ENCODE measurements around the gene ANKRD34A.
A peak's percentile ranks its signal among the peaks of the same experiment; 100 is the strongest.

ANKRD34A gene

DNA sequence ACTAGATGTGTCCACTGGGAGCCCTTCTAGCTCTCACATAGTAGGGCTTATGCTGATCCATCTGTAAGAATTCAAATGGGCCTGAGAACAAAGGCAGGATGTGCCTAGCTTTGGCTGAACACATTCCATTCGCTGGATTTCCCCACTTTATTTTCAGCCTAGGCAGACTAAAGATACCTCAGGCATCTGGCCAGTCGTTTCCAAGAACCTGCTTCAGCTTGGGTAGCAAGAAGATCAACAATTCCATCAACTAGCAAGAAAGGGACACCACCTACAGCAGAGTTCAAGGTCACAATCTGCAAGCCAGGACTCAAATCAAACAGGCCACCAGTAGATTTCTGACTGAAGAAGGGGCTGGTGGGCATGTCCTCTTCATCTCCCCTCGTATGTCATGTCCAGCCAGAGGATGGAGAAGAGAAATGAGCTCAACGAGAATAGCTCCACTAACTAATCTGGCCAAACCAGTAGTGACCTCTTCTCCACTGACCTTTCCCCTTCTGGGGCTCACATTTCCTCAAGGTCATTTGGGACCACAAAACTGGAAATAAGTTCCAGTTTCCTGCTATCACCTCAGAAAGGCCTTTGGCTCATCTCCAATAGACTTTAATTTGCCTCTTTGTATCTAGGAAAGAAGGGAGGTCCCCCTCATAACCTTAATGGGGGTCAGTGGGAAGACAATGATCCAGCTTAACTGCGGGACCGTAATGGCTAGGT lies 17.8 kb upstream of the ANKRD34A start:
- H3K36me3 ChIP-seq (replicated peaks), result no peaks in the 10 kb centered on the region
- TF ChIP-seq, protein P1, sequence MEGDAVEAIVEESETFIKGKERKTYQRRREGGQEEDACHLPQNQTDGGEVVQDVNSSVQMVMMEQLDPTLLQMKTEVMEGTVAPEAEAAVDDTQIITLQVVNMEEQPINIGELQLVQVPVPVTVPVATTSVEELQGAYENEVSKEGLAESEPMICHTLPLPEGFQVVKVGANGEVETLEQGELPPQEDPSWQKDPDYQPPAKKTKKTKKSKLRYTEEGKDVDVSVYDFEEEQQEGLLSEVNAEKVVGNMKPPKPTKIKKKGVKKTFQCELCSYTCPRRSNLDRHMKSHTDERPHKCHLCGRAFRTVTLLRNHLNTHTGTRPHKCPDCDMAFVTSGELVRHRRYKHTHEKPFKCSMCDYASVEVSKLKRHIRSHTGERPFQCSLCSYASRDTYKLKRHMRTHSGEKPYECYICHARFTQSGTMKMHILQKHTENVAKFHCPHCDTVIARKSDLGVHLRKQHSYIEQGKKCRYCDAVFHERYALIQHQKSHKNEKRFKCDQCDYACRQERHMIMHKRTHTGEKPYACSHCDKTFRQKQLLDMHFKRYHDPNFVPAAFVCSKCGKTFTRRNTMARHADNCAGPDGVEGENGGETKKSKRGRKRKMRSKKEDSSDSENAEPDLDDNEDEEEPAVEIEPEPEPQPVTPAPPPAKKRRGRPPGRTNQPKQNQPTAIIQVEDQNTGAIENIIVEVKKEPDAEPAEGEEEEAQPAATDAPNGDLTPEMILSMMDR (IDR thresholded peaks at IDR 0.05; ENCODE audit: low read depth, low read length, missing control alignments), result no peak
- no peaks in the 10 kb centered on the region for H3K27me3 ChIP-seq (replicated peaks)
- H3K4me3 ChIP-seq (ENCODE audit: low read depth, low read length), result no peak overlapping the region
- no peak overlapping the region for H3K27ac ChIP-seq
- in situ Hi-C loops (cut with HindIII; ENCODE audit: low pct_ligation_motif_present, low sequenced_read_pairs), result no loop called here
- no peak for DNase-seq

DNA sequence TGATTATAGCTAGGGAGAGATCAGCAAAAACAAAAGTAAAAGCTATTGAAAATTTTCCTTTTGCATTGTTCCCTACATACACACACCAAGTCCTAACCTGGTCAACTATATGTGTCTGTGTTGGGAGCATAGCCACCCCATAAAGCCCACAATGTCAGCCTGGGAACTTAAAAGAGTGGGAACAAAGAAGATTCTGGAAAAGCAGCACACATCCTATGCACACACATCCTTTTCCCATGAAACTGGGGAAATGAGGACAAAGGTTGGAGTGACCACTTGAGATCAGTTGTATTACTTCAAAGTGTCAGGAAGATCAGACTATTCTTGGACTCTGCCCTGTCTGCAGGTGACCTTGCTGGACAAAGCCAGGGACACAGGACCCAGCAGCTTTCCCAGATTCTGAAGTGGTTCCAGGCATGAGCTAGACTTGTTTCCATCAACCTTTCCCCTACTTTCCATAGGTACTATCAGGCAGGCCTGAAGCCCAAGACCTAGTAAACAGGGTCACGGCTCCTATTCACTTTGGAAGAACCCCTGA lies 16.2 kb upstream of the ANKRD34A start:
- DNase-seq, result no peak
- TF ChIP-seq, protein P1 (IDR thresholded peaks at IDR 0.05; ENCODE audit: low read depth, low read length, missing control alignments), result no peak
- H3K36me3 ChIP-seq (replicated peaks), result no peaks in the 10 kb centered on the region
- in situ Hi-C loops (cut with HindIII; ENCODE audit: low pct_ligation_motif_present, low sequenced_read_pairs), result no loop called here
- H3K27ac ChIP-seq, result peak overlapping the region; percentile 77
- H3K4me3 ChIP-seq (ENCODE audit: low read depth, low read length), result no peak overlapping the region
- H3K27me3 ChIP-seq (replicated peaks), result no peaks in the 10 kb centered on the region

DNA sequence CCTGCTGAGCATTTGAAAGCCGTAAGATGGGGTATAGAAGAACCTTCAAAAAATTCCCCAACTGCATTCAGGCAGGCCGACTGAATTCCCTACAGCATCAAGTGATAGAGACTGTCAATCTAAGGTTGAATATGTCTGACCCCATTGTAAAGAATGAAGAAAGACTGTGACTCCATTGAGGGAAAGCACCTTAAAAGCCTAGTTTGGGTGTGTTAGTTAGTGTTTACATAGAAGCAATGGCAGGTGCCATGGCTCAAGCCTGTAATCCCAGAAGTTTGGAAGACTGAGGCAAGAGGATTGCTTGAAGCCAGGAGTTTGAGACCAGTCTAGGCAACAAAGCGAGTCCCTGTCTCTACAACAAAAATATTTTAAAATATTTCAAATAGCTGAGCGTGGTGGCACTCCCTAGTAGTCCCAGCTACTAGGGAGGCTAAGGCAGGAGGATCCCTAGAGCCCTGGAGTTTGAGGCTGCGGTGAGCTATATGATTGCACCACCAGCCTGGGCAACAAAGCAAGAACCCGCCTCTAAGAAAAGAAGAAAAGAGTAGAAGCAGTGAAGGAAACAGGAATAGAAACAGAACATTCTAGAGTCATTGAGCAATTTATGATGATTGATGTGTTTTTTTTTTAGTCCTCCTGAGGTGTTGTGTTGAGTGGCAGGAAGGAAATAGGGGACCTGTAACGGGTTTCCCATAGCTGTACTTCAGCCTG lies 15.5 kb upstream of the ANKRD34A start:
- Histone ChIP-seq H3K4me3 (ENCODE audit: low read depth, low read length) (no peak overlapping the region), H3K27ac (peak overlapping the region; percentile 77), H3K27me3 (replicated peaks) (no peaks in the 10 kb centered on the region), H3K36me3 (replicated peaks) (no peaks in the 10 kb centered on the region)
- in situ Hi-C loops (cut with HindIII; ENCODE audit: low pct_ligation_motif_present, low sequenced_read_pairs), result no loop called here
- DNase-seq, result no peak
- TF ChIP-seq, protein P1 (IDR thresholded peaks at IDR 0.05; ENCODE audit: low read depth, low read length, missing control alignments), result no peak

DNA sequence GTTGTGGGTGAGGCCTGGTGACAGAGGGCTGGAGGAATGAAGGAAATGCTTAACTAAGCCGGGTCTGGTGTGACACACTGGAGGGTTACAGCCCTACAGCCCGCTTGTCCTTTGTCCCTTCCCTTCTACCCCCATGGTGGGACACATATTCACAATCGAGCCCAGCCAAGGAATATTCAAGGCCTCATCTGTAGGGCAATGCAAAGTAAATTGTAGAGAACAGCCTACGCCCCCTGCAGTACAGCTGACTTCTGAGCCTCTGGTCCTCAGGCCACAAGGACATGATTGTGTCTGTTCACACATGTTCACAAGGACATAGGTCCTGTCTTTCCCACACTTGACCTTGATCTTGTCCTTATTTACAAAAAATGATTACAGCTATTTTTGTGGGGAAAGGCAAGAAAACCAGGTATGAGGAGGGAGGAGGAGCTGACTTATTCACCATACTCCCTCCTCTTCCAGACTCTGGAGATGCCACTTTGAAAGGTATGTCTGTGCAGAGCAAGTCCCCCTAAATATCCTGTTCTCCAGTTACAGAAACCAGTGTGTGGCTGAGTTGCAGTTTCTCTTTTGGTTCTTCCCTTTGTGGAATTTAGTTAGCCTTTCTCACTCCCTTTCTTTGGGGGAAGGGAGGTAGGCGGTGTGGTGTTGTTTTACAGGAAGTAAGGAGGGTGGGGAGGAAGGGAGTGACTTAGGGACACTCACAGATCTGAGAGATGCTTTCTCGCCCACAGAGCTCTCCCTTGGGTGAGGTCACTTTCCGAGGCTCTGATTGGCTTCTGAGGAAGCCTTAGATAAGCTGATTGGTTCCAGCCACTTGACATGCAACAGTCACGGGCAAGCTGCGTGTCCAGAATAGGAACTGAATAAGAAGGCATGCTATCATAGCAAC lies 14.7 kb upstream of the ANKRD34A start:
- TF ChIP-seq, protein P1 (IDR thresholded peaks at IDR 0.05; ENCODE audit: low read depth, low read length, missing control alignments), result peak; percentile 64

DNA sequence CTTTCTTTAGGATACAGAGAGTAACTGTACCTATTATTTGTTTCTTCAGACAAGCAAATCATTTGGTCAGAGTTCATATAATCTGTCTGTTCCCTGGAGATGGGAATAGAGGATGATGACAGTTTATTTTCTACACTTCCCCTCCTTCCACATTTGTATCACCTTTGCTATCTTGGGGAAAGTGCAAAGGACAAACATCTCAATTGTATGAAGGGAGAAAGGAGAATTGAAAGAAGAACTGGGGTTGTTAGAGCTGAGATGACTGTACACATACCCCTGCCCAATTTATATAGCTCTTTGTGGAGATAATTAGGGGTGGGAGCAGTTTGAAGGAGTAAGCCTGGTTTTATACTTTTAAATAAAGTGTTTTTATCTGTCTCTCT lies 14.1 kb upstream of the ANKRD34A start:
- in situ Hi-C loops (cut with HindIII; ENCODE audit: low pct_ligation_motif_present, low sequenced_read_pairs), result no loop called here
- DNase-seq, result no peak
- Histone ChIP-seq H3K27ac (peak overlapping the region; percentile 90), H3K36me3 (replicated peaks) (no peaks in the 10 kb centered on the region), H3K4me3 (ENCODE audit: low read depth, low read length) (no peak overlapping the region), H3K27me3 (replicated peaks) (no peaks in the 10 kb centered on the region)
- TF ChIP-seq, protein P1 (IDR thresholded peaks at IDR 0.05; ENCODE audit: low read depth, low read length, missing control alignments), result no peak

More for the DNA sequence above, 14.7 kb upstream of the ANKRD34A start:
- in situ Hi-C loops (cut with HindIII; ENCODE audit: low pct_ligation_motif_present, low sequenced_read_pairs), result no loop called here
- Histone ChIP-seq H3K27ac (peak overlapping the region; percentile 90), H3K36me3 (replicated peaks) (no peaks in the 10 kb centered on the region), H3K27me3 (replicated peaks) (no peaks in the 10 kb centered on the region), H3K4me3 (ENCODE audit: low read depth, low read length) (no peak overlapping the region)
- DNase-seq, result peak; percentile 100

Measured in brain microvascular endothelial cell (primary cell).